ENCODE measurements around the gene SUPT20HL1.

DNA sequence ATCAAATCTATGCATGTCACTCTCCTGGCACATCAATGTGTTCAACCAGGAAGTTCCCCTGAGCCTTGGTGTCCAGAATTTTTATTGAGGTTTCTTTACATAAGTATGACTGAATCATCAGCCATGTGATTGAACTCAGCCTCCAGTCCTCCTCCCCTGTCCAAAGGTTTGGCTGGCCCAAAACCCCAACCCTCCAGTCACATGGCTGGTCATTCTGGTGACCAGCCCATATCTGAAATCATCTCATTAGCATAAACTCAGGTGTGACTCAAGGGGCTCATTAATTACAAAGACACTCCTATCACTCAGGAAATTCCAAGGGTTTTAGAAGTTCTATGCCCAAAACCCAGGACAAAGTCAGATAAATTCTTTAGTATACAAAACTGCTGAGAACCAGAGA, 26.0 kb upstream of the SUPT20HL1 start:
- TF ChIP-seq POLR2A (IDR thresholded peaks at IDR 0.05; ENCODE audit: low read depth, low read length) (no peak), POLR2AphosphoS5 (IDR thresholded peaks at IDR 0.05; ENCODE audit: low read depth, low read length) (no peak), TAF1 (IDR thresholded peaks at IDR 0.05; ENCODE audit: borderline replicate concordance, low read depth, low read length) (no peak)

Data from GM12892 (cell line).